ENCODE data around the gene CCDC149.

Gene CCDC149

DNA sequence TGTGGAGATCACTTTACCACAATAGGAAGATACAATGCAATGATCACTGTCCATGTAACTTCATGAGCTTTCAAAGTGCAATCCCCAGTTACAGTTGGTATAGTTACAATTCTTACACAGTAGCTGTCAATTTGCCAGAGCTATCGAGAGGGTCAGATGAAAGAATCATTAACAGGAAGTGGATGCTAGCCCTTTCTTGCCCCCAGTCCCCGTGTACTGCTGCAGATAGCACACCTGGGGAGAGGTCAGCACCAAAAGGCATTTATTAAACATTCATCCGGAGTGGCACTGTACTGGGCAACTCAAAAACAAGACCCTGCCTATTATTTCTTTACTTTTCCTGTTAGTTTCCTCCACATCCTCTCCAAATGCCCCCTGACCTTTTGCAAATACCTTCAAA lies 69.7 kb downstream of the CCDC149 start:
- no peak for DNase-seq (ENCODE audit: low spot score)

DNA sequence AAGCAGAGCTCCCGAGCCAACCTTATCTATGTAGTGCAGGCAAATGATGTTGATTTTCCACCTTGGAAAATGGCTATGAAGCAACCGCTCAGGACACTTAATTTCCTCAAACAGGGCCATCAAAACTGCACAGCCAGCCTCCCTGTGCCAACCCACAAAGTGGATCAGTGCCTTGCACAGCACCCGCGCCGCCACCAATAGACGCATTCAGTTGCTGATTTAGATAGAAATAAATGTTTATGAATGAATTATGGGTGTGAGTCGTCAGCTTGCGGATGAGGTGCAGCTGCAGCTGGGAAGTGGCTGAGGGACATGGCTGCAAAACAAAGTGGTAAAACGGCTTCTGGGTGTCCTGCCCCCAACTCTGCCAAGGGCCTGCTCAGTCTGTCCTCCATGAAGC lies 70.5 kb downstream of the CCDC149 start:
- no peak for DNase-seq (ENCODE audit: low spot score)

DNA sequence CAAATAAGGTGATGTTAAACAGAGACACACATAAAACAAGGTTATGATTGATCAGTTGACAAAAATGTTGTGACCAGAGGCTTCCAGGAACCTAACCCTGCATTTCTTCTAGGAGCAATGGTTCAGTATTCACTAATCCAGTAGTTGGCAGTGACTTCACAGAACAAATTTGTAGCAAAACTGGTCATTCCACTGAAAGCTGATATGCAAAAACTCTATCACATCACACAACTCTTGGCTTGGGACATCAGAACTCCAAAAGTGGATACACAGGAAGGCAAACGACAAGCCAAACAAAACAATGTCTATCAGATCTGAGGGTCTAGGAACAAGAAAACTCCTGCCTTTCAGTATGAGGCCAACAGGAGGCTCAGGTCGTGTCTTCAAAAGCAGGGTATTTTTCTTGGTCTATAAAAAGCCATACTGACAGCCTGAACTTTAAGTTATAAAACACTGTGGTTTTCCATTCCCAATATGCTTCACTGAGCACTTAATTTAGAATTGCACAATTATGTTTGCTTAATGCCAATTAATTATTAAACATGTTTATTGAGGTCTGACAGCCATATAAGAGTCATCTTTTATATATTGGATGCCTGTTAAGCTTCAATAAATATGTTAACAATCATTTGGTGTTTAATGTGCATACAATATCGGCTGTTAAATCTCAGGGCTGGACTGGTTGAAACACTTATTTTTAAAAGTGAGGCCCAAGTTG lies 71.9 kb downstream of the CCDC149 start:
- no peak for DNase-seq (ENCODE audit: low spot score)

DNA sequence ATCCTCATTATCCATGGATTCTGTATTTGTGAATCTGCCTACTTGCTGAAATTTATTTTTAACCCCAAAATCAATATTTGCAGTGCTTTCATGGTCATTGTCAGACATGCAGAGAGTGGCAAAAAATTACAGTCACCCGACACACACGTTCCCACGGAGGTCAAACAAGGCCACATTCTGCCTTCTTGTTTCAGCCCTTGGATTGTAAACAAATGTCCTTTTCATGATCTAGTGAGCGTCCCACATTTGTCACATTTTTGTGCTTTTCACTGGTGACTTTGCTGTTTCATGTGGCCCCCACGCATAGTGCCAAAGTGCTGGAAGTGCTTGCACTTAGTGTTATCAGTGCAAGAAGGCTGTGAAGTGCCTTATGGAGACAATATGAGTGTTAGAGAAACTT lies 72.5 kb downstream of the CCDC149 start:
- no peak for DNase-seq (ENCODE audit: low spot score)

DNA sequence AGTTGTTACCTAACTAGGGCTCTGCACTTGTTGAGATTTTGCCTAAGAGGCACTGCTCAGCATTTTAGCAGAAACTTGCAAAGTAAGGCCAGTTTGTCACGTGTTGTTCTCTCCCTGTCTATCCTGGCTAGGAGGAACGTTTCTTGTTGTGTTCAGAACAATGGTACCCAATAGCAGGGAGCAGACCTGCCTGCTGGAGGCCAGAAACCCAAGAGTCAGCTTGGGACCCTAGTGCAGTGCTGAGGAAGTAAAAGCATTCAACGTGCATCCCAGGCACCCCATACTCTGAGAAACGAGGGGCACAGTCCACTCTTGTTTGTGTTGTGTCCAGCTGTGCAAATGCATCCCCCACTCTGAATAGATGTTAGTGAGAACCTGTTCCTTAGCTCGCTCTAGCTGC lies 75.1 kb downstream of the CCDC149 start:
- no peak for DNase-seq (ENCODE audit: low spot score)

DNA sequence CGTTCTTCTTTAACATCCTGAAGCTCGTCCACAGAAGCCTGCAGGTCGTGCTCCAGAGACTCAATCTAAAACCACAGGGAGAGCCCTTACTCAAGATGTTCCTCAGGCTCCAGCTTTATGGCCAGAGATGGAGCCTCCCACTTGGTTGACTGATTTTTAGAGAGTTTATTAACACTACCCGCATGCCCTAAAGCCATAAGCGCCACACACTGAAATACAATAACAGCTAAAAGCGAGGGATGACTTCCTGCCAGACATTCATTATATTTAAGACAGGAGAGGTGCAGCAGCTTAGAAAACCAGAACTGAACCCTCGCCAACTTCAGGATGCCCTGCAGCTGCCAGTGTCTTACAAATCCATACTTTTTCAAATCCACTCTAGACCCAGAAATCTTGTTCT lies 75.5 kb downstream of the CCDC149 start:
- DNase-seq (ENCODE audit: low spot score): no peak

DNA sequence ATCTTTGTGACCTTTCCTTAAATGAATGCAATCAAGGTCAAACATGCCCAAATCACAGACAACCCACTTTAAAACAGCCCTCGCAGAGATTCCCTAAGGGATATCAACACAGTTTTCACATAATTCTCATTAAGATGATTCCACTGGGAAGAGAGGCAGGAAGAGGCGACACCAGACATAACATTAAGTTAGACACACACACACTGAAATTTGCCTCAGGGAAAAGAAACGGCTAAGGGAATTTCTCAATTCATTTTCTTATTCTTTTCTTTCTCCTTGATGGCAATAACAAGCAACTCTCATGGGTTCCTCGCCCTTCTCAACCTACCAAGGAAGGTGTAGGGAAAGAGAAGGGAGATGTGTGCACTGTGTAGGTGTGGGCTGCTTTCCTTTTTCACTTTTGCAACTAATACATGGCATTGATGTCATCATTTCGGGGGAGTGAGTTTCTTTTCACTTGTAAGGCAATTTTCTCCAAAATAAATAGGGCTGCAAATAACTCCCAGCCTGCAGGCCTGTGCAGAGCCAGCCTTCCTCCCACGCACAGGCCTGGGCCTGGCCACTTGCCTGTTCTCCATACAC lies 76.1 kb downstream of the CCDC149 start:
- DNase-seq (ENCODE audit: low spot score): no peak

DNA sequence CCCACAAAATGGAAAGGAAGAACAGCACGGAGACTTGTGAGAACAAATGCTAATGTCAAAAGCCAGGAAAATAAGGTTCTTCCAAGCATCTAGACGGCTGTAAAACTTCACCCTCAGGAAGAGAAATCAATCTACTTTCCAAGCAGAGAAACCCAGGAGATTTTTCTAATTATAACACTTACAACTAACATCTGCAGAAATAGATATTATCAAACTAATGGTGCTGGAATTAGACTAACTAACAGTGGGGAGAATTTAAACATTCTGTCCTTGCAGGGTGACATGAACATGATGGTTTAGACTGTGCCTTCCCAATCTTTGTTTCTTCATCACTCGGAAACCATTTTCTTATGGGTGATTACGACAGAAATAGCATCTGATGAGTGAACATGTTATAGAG lies 77.1 kb downstream of the CCDC149 start:
- DNase-seq (ENCODE audit: low spot score): no peak

DNA sequence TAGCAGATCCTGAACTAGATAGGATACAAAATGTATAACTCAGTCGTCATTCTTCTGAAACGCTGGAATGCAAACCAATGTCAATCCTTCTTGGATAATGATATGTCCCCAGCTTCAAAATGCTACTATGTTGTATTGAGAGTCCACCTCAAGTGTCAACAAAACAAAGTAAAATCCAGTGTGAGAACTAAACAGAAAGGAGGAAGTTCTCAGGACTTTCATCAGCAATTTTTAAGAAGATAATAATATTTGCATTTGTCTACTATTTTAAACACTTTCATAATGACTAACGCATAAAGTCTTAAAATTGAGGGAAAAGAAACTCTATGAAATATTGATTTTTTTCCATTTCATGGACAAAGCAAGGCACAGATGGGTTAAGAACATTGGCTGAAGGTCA lies 81.2 kb downstream of the CCDC149 start:
- no peak for DNase-seq (ENCODE audit: low spot score)

DNA sequence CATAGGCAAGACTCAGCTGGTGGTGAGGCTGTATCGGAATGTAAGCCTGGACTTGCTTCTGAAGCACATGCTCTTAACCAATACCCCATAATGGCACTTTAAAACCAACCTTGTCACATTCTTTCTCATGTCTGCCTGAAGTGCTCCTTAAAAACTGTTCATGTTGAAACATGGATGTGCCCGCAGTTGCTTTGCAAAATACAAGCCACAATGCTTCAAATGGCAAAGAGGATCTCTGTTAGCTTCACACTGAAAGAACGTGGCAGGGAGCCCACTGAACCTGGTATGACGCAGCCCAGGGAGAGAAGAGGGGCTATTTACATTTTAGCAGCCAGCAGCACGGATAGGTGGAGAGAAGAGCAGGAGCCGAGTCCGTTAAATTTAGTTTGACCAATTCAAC lies 88.1 kb downstream of the CCDC149 start:
- DNase-seq (ENCODE audit: low spot score): no peak

DNA sequence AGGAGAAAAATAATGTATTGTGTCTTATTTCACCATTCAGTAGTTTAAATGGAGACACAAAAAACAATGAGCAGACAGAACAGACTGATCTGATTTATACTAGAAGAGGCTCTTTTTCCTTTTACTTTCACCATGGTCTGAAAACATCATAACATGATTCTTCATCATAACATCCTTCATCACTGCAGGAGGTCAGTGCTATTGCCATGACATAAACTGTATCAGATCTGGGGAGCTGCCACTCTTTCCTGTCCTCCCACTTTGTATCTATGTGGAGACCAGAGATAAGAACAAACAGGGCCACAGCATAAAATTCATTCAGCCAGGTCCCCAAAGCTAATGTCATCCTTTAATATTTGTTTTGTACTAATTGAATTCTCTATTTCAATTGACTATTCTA lies 92.3 kb downstream of the CCDC149 start:
- DNase-seq (ENCODE audit: low spot score): no peak

DNA sequence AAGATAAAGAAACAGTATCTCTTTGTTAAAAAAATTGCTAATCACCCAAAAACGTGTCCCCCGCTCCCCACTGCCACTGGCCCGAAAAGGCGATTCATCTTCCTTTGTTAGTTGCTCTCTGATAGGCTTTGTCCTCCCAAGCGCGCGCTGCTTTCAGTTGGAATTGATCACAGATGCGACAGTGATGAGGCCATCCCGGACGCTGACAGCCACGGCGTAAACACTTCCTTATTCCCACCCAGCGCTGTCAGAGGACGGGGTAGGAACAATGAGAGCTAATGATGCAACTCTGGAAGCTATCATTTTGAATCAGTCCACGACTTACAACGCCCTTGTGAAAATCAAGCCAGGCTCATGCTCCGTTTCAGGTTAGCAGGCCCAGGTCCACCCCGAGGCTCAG lies 96.0 kb downstream of the CCDC149 start:
- no peak for DNase-seq (ENCODE audit: low spot score)

DNA sequence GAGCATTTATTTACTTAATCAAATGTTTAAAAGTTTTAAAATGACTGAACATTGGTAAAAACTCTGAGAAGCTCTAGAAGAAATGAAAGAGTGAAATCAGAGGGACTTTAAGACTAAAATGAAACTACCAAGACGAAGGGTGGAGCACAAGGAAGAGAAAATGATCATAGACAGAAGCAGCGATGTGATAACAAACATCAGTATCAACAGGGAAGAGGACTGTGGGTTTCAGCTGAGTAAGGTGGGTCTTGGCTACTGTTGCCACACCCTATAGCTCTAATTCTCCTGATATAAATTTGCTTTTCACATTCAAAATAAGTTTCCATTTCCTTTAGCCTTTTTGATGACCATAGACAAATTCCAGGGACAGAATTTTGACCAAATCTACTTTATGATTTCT lies 99.1 kb downstream of the CCDC149 start:
- no peak for DNase-seq (ENCODE audit: low spot score)

DNA sequence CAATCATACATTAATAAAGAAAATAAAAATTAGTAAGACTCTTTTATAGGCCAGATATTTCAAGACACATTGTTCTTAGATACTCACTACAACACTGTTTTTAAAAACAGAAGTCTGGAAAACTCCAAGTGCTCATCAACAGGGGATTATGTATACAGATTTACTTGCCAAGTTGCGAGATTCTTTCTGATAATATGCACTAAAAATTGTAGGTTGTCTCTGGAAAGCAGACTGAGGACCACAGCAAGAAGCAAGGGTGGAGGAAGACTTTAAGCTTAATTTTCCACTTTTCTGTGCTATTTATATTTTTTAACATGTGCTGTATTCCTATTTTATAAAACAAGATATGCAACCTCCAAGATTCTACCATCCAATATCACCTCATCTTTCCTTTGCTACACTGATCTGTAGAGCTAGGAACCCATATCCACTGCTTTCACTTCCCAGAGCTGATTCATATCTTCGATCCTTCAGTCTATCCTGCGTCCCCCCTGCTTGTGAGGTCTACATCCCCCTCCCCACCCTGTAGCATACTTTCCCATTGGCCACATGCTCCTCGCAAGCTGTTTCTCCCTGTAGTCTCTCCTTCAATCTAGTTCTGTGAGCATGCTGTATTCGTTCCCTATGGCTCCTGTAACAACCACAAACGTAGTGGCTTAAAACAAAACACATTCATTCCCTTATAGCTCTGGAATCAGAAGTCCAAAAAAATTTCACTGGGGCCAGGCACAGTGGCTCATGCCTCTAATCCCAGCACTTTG lies 101.8 kb downstream of the CCDC149 start:
- DNase-seq (ENCODE audit: low spot score): no peak

DNA sequence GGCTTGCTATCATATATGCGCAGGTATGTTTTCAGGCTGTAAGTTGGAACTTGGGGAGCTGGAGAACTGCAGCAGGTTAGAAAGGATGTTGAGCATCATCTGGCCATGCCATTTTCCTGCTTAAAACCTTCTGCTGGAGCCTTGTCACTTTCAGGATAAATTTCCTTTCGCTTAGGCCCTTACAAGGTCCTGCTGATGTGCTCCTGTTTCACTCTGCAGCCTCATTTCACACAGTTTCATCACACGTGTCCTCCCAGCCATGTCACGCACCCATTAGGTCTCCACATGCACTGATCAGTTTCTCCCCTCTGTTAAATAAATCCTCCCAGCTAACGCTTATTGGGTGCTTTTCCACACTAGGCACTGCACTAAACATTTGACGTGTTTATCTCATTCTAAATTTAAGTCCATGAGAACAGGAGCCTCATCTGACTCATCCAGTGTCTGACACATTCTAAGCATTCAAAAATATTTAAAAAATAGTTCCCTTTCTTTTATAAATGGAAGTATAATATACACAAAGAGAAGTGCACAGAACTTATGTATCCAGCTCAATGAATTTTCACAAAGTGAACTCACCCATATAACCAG lies 102.9 kb downstream of the CCDC149 start:
- no peak for DNase-seq (ENCODE audit: low spot score)

DNA sequence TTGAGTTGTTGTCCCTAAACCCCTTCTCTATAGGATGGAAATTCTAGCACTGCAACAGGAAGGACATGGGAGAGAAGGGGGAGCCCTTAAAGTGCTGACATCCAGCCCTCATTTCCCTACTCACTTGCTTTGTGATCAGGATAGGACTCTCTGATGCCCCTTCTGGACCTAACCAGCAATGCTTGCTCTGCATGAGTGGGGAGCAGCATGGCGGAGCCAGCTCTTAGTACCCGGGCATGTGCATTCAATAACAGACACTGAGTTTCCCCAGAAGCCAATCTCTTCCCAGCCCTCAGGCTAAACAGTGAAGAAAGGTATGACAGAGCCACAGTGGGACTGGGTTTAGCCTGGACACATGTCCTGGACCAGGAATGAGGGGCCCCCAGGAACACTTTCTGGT lies 103.5 kb downstream of the CCDC149 start:
- DNase-seq (ENCODE audit: low spot score): no peak

DNA sequence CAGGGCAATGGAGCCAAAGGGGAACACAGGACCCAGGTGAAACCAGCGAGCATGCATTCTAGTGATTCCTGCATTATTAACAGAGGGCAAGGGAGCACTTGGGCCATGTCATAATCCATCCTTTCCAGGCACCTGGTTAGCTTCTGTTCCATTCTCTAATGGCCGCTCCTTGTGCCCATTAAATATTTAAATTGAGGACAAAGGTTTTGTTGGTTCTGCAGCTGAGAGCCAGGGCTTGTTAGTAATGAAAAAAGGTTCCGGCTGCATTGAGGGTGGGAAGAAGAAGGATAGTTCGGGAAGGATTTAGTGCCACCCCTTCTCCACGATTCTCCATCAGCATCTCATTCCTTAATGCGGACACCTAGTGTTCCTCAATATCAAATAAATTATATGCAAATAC lies 103.9 kb downstream of the CCDC149 start:
- no peak for DNase-seq (ENCODE audit: low spot score)

DNA sequence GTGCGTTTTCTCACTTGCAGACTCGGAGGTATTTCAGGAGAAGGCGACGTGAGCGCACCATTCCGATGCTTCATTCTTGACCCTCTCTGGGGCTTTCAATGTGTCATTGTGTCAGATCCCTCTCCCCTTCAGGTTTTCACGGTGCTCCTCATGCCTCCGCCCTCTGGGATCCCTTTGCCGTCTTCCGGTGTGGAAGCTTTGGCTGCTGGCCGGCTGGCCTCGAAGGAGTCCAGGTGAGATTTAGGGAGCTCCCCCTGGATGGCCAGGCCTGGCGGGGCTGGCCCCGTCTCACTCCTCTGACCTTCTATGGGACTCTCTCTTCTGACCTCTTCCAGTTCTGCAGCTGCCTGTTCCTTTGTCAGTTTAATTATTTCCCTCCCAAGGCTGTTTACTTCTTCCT lies 104.6 kb downstream of the CCDC149 start:
- no peak for DNase-seq (ENCODE audit: low spot score)

DNA sequence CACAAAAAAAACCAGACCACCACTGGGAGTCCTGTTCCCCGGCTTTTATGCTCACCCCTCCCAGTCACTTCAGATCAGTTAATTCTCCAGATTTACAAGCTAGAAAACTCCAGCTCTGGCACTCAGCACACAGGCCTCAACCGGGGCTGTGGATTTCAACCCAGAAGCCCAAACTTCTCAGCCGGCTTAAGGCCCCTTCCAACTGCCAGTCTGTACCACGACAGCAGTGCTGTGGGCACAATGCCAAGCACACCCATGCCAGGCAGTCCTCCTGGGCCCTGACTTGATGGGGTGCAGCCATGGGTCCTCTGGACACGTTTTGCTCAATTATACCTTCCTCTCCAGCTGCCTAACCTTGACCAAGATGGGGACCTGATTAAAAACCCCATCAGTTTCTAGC lies 105.2 kb downstream of the CCDC149 start:
- no peak for DNase-seq (ENCODE audit: low spot score)

DNA sequence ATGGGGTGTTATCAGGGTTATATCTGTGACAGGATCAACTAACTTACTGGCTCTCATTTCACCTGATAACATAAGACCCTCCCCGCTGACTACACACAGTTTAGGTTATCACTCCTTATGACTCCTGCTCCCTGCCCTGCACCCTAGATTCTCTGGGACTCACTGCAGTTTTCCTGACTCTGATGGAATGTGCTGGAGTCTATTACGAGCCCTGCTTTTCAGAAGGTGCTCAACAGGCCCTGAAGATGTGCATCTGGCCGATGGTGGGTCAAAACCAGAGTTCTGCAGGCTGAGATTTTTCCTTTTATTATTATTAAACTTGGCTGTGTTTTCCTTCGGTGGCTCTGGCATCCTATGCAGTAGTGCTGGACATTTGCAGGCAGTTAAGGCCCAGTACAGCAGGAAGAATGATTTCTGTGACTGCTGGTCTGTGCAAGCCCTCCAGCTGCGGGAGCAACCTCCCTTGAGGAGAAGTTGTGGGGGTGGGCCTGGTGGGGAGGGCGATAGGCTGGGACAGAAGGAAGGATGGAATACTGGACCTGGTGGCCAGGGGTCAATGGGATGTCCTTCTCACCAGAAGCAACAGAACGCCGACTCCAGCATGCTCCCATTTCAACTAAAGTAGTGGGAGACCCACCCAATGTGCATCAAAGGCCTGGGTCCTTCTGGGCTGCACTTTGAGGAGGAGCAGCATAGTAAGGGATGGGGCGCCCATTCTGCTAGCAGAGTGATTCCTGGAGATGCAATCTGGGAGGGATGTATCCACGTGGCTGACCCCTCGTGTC lies 106.4 kb downstream of the CCDC149 start:
- no peak for DNase-seq (ENCODE audit: low spot score)

DNA sequence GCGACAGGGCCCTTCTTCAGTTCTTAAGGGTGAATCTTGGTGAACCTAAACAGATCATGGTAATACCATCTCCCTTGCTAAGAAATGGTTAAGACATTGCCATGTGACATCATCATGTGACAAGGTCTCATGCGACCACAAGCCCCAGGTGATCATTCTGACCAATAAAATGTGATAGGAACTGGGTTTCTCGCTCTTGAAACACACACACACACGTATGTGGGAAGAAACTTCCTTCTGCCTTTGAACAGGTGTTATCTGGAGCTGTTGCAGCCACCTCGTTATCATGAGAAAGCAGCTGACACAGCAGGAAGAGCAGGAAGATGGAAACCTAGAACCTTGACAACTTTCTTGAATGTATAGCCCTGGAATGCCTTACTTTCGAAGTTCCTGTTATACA lies 107.3 kb downstream of the CCDC149 start:
- DNase-seq (ENCODE audit: low spot score): no peak

DNA sequence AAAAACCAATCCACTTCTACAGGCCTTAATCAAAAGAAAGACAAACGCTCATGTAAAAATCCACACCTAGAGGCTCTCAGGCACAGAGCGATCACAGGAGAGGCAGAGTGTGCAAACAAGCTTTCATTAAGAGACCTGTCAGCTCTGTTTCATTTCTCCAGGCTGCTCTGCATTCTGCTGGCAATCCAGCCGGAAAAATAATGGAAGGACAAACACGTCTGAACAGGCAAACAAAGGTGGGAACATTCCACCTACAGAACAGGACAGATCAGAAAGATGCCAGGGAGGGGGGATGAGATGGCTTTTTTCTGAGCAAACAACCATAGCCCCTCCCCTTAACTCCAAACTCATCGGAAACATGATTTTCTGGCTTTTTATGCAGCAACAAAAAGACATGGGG lies 107.8 kb downstream of the CCDC149 start:
- no peak for DNase-seq (ENCODE audit: low spot score)
